ENCODE data around the gene HMGN5.
A peak's percentile ranks its signal among the peaks of the same experiment; 100 is the strongest.

Gene HMGN5

DNA sequence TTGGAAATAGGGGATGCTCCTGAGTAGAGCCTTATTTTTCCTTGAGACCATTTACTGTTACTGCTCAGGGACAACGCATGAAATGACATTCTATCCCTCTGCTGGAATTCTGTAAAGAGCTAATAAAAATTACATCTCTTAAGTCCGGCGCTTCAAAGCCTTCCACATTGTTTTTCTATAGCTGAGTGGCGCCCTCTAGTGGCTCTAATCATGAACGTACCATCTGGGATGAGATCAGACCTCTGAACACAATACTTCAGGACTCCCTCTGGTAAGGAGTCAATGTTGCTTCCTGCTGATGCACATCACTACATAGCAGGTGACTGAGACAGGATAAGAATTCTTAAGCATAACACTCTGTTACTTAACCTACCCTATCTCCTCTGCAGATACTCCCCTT lies 6.0 kb downstream of the HMGN5 start:
- no peak for TF ChIP-seq GLIS3 (CRISPR knock-in tag; IDR thresholded peaks at IDR 0.05)
- TF ChIP-seq, protein P1, sequence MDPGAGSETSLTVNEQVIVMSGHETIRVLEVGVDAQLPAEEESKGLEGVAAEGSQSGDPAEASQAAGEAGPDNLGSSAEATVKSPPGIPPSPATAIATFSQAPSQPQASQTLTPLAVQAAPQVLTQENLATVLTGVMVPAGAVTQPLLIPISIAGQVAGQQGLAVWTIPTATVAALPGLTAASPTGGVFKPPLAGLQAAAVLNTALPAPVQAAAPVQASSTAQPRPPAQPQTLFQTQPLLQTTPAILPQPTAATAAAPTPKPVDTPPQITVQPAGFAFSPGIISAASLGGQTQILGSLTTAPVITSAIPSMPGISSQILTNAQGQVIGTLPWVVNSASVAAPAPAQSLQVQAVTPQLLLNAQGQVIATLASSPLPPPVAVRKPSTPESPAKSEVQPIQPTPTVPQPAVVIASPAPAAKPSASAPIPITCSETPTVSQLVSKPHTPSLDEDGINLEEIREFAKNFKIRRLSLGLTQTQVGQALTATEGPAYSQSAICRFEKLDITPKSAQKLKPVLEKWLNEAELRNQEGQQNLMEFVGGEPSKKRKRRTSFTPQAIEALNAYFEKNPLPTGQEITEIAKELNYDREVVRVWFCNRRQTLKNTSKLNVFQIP (CRISPR knock-in tag; IDR thresholded peaks at IDR 0.05; ENCODE audit: borderline replicate concordance, low read depth): no peak
- no peak for TF ChIP-seq ESRRG (CRISPR knock-in tag; IDR thresholded peaks at IDR 0.05)
- no peak for TF ChIP-seq ZFP3 (CRISPR knock-in tag; IDR thresholded peaks at IDR 0.05)
- TF ChIP-seq ZNF8 (CRISPR knock-in tag; IDR thresholded peaks at IDR 0.05): no peak
- TF ChIP-seq PPARA (CRISPR knock-in tag; IDR thresholded peaks at IDR 0.05; ENCODE audit: borderline replicate concordance): no peak
- peak; percentile 96 for ATAC-seq

DNA sequence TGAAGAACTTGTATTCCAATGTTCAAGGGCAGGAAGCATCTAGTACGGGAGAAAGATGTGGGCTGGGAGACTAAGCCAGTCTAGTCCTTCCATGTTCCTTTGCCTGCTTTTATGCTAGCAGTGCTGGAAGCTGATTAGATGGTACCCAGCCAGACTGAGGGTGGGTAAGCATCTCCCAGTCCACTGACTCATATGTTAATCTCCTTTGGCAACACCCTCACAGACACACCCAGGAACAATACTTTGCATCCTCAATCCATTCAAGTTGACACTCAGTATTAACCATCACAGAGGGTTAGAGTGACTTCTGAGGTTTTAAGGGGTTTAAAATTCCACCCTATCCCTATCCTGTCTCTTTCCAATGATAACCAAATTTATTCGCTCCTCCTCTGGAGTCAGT lies 6.5 kb downstream of the HMGN5 start:
- no peak for ATAC-seq
- TF ChIP-seq CSDC2 (CRISPR knock-in tag; IDR thresholded peaks at IDR 0.05) (no peak), ZFP30 (CRISPR knock-in tag; IDR thresholded peaks at IDR 0.05) (no peak), ISL1 (CRISPR knock-in tag; IDR thresholded peaks at IDR 0.05) (no peak), OSR1 (CRISPR knock-in tag; IDR thresholded peaks at IDR 0.05) (no peak), BACH2 (CRISPR knock-in tag; IDR thresholded peaks at IDR 0.05; ENCODE audit: borderline replicate concordance) (no peak)
- TF ChIP-seq, protein P2, sequence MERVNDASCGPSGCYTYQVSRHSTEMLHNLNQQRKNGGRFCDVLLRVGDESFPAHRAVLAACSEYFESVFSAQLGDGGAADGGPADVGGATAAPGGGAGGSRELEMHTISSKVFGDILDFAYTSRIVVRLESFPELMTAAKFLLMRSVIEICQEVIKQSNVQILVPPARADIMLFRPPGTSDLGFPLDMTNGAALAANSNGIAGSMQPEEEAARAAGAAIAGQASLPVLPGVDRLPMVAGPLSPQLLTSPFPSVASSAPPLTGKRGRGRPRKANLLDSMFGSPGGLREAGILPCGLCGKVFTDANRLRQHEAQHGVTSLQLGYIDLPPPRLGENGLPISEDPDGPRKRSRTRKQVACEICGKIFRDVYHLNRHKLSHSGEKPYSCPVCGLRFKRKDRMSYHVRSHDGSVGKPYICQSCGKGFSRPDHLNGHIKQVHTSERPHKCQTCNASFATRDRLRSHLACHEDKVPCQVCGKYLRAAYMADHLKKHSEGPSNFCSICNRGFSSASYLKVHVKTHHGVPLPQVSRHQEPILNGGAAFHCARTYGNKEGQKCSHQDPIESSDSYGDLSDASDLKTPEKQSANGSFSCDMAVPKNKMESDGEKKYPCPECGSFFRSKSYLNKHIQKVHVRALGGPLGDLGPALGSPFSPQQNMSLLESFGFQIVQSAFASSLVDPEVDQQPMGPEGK (CRISPR knock-in tag; IDR thresholded peaks at IDR 0.05; ENCODE audit: borderline replicate concordance): no peak

DNA sequence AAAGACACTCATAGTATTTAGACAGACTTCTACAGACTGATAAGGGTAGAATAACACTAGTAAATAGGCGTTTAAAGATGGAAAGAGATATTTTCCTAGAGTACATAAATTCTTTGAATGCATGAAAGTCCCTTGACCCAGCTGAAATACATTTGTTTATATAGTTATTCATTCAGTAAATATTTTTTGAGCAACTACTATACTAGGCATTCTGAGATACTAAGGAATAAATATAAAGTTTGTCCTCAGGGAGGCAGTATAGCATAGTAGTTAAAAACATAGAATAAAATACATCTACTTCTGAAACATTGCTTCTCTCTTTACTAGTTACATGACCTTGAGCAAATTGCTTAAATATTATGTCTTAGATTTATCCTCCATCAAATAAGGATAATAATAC lies 27.4 kb downstream of the HMGN5 start:
- ATAC-seq: peak; percentile 75
- TF ChIP-seq RARB (CRISPR knock-in tag; IDR thresholded peaks at IDR 0.05) (no peak), TOX (CRISPR knock-in tag; IDR thresholded peaks at IDR 0.05; ENCODE audit: borderline replicate concordance) (no peak), TCF4 (CRISPR knock-in tag; IDR thresholded peaks at IDR 0.05; ENCODE audit: borderline replicate concordance) (no peak), SNAI2 (CRISPR knock-in tag; IDR thresholded peaks at IDR 0.05) (no peak)

DNA sequence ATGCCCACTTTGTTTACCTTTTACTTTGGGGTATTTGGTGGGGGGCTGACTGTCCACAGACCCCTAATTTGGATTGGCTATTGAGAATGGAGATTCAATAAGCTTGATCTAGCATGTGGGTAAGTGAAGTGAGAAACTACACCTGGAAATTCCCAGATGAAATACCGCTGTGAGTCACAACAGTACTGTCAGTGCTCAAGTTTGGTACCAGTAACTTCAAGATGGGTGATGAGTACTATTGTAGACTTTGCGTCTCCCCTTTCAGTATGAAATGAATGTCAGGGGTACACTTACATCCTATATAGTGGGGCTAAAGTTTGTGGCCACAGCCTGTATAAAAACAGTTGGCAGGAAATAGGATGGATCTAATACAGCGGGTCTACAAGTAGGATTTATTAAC lies 33.3 kb downstream of the HMGN5 start:
- TF ChIP-seq ZNF8 (CRISPR knock-in tag; IDR thresholded peaks at IDR 0.05) (no peak), ZC3H10 (CRISPR knock-in tag; IDR thresholded peaks at IDR 0.05) (no peak)
- TF ChIP-seq, protein P3, sequence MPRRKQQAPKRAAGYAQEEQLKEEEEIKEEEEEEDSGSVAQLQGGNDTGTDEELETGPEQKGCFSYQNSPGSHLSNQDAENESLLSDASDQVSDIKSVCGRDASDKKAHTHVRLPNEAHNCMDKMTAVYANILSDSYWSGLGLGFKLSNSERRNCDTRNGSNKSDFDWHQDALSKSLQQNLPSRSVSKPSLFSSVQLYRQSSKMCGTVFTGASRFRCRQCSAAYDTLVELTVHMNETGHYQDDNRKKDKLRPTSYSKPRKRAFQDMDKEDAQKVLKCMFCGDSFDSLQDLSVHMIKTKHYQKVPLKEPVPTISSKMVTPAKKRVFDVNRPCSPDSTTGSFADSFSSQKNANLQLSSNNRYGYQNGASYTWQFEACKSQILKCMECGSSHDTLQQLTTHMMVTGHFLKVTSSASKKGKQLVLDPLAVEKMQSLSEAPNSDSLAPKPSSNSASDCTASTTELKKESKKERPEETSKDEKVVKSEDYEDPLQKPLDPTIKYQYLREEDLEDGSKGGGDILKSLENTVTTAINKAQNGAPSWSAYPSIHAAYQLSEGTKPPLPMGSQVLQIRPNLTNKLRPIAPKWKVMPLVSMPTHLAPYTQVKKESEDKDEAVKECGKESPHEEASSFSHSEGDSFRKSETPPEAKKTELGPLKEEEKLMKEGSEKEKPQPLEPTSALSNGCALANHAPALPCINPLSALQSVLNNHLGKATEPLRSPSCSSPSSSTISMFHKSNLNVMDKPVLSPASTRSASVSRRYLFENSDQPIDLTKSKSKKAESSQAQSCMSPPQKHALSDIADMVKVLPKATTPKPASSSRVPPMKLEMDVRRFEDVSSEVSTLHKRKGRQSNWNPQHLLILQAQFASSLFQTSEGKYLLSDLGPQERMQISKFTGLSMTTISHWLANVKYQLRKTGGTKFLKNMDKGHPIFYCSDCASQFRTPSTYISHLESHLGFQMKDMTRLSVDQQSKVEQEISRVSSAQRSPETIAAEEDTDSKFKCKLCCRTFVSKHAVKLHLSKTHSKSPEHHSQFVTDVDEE (CRISPR knock-in tag; IDR thresholded peaks at IDR 0.05): no peak
- ATAC-seq: no peak

DNA sequence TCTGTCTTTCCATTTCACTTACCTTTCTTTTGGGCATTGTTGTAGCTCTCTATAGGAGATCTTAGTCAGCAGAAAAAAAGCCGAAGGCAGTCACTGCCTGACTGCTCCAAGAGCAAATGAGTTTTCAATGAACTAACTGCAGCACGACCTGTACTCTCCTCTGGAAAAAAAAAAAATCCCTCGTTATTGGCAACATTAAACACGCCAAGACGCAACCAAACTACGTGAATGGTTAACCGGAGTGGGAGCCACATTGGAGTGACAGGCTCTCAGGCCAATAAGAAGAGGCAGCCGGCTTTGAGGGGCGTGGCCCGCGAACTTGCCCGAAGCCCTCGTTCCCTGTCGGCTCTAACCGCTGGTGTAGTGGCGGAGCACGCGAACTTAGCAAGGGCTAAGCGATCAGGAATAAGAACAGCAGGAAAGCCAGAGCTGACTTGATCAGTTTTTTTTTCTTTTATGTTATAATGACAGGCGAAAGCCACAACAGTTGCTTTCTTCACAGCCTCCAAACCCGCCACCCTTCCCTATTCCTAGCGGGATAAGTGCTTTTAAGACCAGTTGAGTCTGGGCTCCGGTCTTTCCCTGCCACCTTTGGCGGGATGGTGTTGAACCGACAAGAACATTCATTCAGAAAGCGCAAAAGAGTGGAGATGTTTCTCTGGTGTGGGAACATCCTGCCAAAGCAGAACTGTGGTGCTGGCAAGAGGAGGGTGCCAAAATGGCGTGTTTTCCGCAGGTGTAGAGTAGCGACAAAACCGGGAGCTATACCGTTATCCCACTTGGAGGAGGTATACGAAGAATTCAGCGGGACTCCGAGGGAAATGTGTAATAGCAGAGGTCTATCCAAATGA lies 80.0 kb downstream of the HMGN5 start:
- TF ChIP-seq ZNF565 (CRISPR knock-in tag; conservative IDR thresholded peaks at IDR 0.05; ENCODE audit: low read depth): no peak
- TF ChIP-seq, protein P1 (CRISPR knock-in tag; IDR thresholded peaks at IDR 0.05; ENCODE audit: borderline replicate concordance, low read depth): no peak
- TF ChIP-seq SNAI2 (CRISPR knock-in tag; IDR thresholded peaks at IDR 0.05): no peak
- no peak for TF ChIP-seq BACH2 (CRISPR knock-in tag; IDR thresholded peaks at IDR 0.05; ENCODE audit: borderline replicate concordance)
- no peak for TF ChIP-seq ARNTL (CRISPR knock-in tag; IDR thresholded peaks at IDR 0.05; ENCODE audit: borderline replicate concordance, low read depth)
- TF ChIP-seq ZNF70 (CRISPR knock-in tag; IDR thresholded peaks at IDR 0.05): no peak
- peak; percentile 98 for ATAC-seq

Data from SK-N-SH treated with all-trans-retinoic acid at 6 μM for 48 hours (cell line).